Omental fat pad (tissue), 4 donors: ENCODE results near the gene CCDC14. TPM values are rescaled to one million over a fixed set of nuclear protein-coding genes. Genes with fewer than 3 reads are reported as not detected.

Experiments used
- ATAC-seq: fragments of 150-250 bp; one replicate; pipeline ENCODE4 v1.9.1; 2016; ENCODE audit warnings: mild to moderate bottlenecking, moderate library complexity; ENCODE audit not compliant: low FRiP score
- DNase-seq: peaks from one replicate; pipeline ENCODE4 v3.0.0-alpha.2; 2019; ENCODE audit warnings: low spot score
- CTCF ChIP-seq, 3 donors: fragments of 450-650 bp; IDR thresholded peaks; one replicate each; pipeline ENCODE4 v1.5.1; 2016 to 2017; ENCODE audit warnings: antibody characterized with exemption in 3 of 3, mild to moderate bottlenecking in 3 of 3, moderate library complexity in 2 of 3
- total RNA-seq, 4 donors: library from RNA; depleted of rRNA; stranded (reverse); fragments of >200 nt; gene quantifications; one replicate each; pipeline ENCODE4 v1.1.0, GENCODE V29; 2016

Gene CCDC14
- total RNA-seq, 4 donors from 2014 or later, result 16.3 to 35.6 (median 29.1) TPM

DNA sequence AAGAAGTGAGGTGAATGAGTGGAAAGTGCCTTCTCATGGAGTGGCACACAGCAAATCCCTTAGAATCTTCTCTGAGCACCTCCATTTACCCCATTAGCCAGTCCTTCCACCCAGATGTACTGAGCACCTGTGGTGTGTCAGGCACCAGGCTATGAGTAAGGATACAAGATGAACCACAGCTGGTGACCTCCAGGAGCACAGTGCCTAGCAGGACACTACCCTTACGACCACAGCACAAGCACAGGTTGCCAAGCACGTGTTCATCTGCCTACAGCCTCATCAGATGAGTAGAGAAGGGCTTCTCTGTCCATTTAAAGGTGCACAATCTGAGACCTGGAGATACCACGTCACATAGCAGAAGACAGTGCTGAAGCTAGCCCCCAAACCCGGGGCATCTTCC lies 83.1 kb downstream of the CCDC14 start:
- no peak for ATAC-seq
- no peak for TF ChIP-seq CTCF (IDR thresholded peaks at IDR 0.05)
- DNase-seq, result no peak

GRCh38 chr3:123877466-123877865 lies 83.6 kb downstream of the CCDC14 start:
- ATAC-seq, result no peak
- no peak for DNase-seq
- TF ChIP-seq CTCF (IDR thresholded peaks at IDR 0.05), result no peak

DNA sequence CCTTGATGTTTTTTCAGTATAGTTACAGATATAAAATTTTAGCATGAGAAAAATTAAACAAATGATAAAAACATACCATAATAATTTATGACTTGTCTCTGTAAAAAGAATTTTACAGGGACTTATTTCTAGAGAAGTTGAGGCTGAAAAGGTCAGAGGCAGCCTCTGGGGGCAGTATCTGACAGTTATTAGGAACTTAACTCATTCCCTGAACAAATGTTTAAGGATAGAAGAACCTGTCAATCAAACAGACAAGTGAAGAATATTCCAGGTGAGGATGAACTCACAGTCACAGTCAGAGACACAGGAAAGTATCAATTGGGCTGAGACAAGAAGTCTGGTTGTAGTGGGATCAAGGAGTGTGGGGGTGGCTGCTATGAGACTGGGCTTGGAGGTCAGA lies 84.2 kb downstream of the CCDC14 start:
- ATAC-seq (no peak), DNase-seq (no peak)
- TF ChIP-seq CTCF (IDR thresholded peaks at IDR 0.05), result no peak

DNA sequence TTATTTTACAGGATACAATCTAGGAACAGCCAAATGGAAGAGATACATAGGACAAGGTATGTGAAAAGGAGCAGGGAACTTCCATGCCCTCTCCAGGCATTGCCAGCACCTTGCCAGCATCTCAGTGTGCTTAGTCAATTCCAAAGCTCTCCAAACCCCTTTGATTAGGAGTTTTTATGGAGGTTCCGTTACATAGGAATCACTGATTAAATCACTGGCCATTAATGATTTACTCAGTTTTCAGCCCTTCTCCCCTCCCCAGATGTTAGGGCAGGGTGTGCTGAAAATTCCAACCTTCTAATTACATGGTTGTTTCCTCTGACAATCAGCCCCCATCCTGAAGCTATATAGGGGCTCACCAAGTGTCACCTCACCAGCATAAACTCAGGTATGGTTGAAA lies 88.4 kb downstream of the CCDC14 start:
- ATAC-seq (no peak), DNase-seq (no peak)
- no peak for TF ChIP-seq CTCF (IDR thresholded peaks at IDR 0.05)

DNA sequence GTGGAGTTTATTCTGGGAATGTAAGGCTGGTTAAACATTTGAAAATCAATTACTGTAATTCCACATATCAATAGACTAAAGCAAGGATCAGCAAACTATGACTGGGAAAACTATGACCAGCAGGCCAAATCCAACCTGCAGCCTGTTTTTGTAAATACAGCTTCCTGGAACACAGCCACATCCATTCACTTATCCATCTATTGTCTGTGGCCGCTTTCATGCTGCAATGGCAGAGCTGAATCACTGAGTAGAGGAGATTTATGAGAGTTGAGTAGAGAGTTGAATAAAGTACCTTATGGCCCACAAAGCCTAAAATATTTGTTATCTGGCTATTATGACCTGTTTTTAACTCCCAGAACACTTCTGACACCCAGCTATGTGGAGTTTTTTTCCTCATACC lies 89.1 kb downstream of the CCDC14 start:
- no peak for ATAC-seq
- no peak for DNase-seq
- TF ChIP-seq CTCF (IDR thresholded peaks at IDR 0.05), result no peak

- ATAC-seq (no peak), DNase-seq (no peak)
- no peak for TF ChIP-seq CTCF (IDR thresholded peaks at IDR 0.05)
Observed at GRCh38 chr3:123870033-123870432, 91.0 kb downstream of the CCDC14 start.

GRCh38 chr3:123869165-123869564 lies 91.9 kb downstream of the CCDC14 start:
- no peak for TF ChIP-seq CTCF (IDR thresholded peaks at IDR 0.05)
- ATAC-seq, result no peak
- DNase-seq, result no peak
